ENCODE data around the gene FAM76A. TPM values are rescaled to one million over a fixed set of nuclear protein-coding genes. Genes with fewer than 3 reads are reported as not detected.

Gene FAM76A
- total and polyA plus RNA-seq, 9 of the 15 experiments (the other 6 are each of a cell fraction or from before 2014, with no cell fraction given): 9.5 to 14.6 (median 11.4) TPM

GRCh38 chr1:27759236-27759635, 33.5 kb downstream of the FAM76A start (continued):
- no peak for TF ChIP-seq NFATC3 (IDR thresholded peaks at IDR 0.05)
- TF ChIP-seq TEAD1 (CRISPR knock-in tag; IDR thresholded peaks at IDR 0.05): no peak
- no peak for TF ChIP-seq ZNF766 (CRISPR knock-in tag; conservative IDR thresholded peaks at IDR 0.05)
- TF ChIP-seq RNF2 (IDR thresholded peaks at IDR 0.05): no peak
- no peak for TF ChIP-seq ATF7 (IDR thresholded peaks at IDR 0.05)
- no peak for TF ChIP-seq NR4A1 (CRISPR knock-in tag; IDR thresholded peaks at IDR 0.05)
- no peak for TF ChIP-seq NR4A1 (tag; IDR thresholded peaks at IDR 0.05)
- TF ChIP-seq E4F1 (CRISPR knock-in tag; IDR thresholded peaks at IDR 0.05; ENCODE audit: borderline replicate concordance): no peak
- no peak for TF ChIP-seq ZFP1 (CRISPR knock-in tag; IDR thresholded peaks at IDR 0.05)
- TF ChIP-seq MLX (CRISPR knock-in tag; conservative IDR thresholded peaks at IDR 0.05): no peak

All from K562 (cell line).